Mesendoderm (in vitro differentiated cells): ENCODE data around the gene COL12A1. TPM values are rescaled to one million over a fixed set of nuclear protein-coding genes. Genes with fewer than 3 reads are reported as not detected.
A peak's percentile ranks its signal among the peaks of the same experiment; 100 is the strongest.

ENCODE experiments used
- DNase-seq: peaks from one replicate; pipeline ENCODE4 v3.0.0; 2013
- H2AK5ac ChIP-seq: 2 replicates; pipeline ENCODE4 v1.6.1; 2013; ENCODE audit warnings: low read length, inconsistent platforms
- H2BK120ac ChIP-seq: 2 replicates; pipeline ENCODE4 v1.6.1; 2013; ENCODE audit warnings: low read depth, mild to moderate bottlenecking, low read length, moderate library complexity, mixed read lengths
- H2BK15ac ChIP-seq: replicated peaks from 2 replicates; pipeline ENCODE4 v1.6.1; 2013; ENCODE audit warnings: low read depth, mild to moderate bottlenecking, moderate library complexity
- H2BK5ac ChIP-seq: 2 replicates; pipeline ENCODE4 v1.6.1; 2013; ENCODE audit warnings: low read length, inconsistent platforms
- H3K18ac ChIP-seq: 2 replicates; pipeline ENCODE4 v1.6.1; 2013; ENCODE audit warnings: mild to moderate bottlenecking, low read length, mixed read lengths
- H3K23ac ChIP-seq: one replicate; pipeline ENCODE4 v1.6.1; 2013; ENCODE audit warnings: low read length
- H3K27ac ChIP-seq: 2 replicates; pipeline ENCODE4 v1.5.1; 2013; ENCODE audit warnings: low read depth, mild to moderate bottlenecking, inconsistent platforms, low read length, moderate library complexity
- H3K27me3 ChIP-seq: 2 replicates; pipeline ENCODE4 v1.6.1; 2013; ENCODE audit warnings: low read length, control low read depth, mild to moderate bottlenecking, inconsistent platforms; ENCODE audit not compliant: insufficient read depth, poor library complexity
- H3K36me3 ChIP-seq: 2 replicates; pipeline ENCODE4 v1.6.1; 2013; ENCODE audit warnings: low read length, inconsistent platforms; ENCODE audit not compliant: control insufficient read depth, insufficient read depth
- H3K4ac ChIP-seq: one replicate; pipeline ENCODE4 v1.6.1; 2013; ENCODE audit warnings: low read depth, mild to moderate bottlenecking, low read length, moderate library complexity
- H3K4me1 ChIP-seq: 2 replicates; pipeline ENCODE4 v1.6.1; 2013; ENCODE audit warnings: low read depth, low read length, inconsistent platforms; ENCODE audit not compliant: control insufficient read depth
- H3K4me2 ChIP-seq: 2 replicates; pipeline ENCODE4 v1.6.1; 2013; ENCODE audit warnings: low read length
- H3K4me3 ChIP-seq: 2 replicates; pipeline ENCODE4 v1.5.1; 2013; ENCODE audit warnings: mild to moderate bottlenecking, low read length
- H3K56ac ChIP-seq: one replicate; pipeline ENCODE4 v1.6.1; 2013; ENCODE audit warnings: low read length
- H3K79me1 ChIP-seq: 2 replicates; pipeline ENCODE4 v1.6.1; 2013; ENCODE audit warnings: low read length, inconsistent platforms
- H3K79me2 ChIP-seq: 2 replicates; pipeline ENCODE4 v1.6.1; 2013; ENCODE audit warnings: mild to moderate bottlenecking, low read length; ENCODE audit not compliant: control insufficient read depth, insufficient read depth
- H3K9ac ChIP-seq: 2 replicates; pipeline ENCODE4 v1.6.1; 2013; ENCODE audit warnings: low read length, inconsistent platforms
- H4K5ac ChIP-seq: one replicate; pipeline ENCODE4 v1.6.1; 2013; ENCODE audit warnings: low read length
- H4K8ac ChIP-seq: one replicate; pipeline ENCODE4 v1.6.1; 2013; ENCODE audit warnings: low read depth, mild to moderate bottlenecking, control low read depth, low read length, moderate library complexity
- WGBS: extraction: QIAGEN DNeasy Blood & Tissue Kit; methylation state at CpG from one replicate; pipeline ENCODE4 v1.1.7; 2013; ENCODE audit warnings: low lambda C conversion rate, missing lambda C conversion rate; ENCODE audit not compliant: insufficient coverage; ENCODE audit errors: extremely low coverage; 5-methylcytosine and 5-hydroxymethylcytosine counted together
- polyA plus RNA-seq, 2 experiments: library from polyadenylated mRNA; stranded (reverse); fragments of 200-250 nt; gene quantifications; one replicate each; pipeline ENCODE4 v1.2.3, GENCODE V29; 2013

COL12A1 gene
- 0.74 TPM for polyA plus RNA-seq (2013, experiment 1 of 2)
- 0.64 TPM for polyA plus RNA-seq (2013, experiment 2 of 2)

DNA sequence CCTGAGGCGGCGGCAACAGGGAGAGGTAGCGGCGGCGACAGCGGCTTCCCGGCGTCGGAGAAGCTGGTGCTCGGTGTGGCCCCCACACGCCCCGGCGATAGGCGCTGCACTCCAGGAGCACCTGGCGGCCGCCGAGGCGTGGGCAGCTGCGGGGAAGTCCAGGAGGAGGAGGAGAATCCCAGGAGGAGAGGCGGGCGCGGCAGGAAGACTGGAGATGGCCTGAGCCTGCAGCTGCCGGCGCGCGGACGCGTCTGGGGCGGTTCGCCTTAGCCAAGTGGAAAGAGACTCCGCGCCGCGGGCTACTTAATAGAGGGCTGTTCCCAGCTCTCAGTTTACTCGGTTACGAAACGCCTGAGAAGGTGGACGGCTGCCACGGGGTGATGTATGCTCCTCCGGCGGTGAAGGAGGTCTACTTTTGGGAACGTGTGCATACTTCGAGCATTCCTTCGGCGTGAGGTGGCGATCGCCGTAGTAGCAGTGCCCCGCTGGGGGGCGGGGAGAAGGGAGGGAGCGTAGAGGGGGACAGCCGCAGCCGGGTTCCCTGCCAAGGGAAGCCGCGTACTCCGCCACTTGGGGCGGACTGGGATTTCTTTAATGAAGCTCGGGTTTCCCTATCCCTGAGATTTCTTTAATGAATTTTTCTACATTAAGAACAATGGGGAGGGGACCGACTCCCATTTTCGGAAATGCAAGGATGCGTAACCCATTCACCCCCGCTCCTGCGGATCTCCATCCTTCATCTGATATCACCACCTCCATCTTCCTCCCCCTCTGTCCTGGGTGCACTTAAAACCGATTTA is at the start of gene COL12A1:
Gene COL12A1, minus strand, starts transcription at position 278 of the 800 bp plus-strand sequence. CDS start 3,261 bp downstream, outside the sequence.
- Histone ChIP-seq H3K79me2 (no peaks in the 10 kb centered on the region), H2BK120ac (no peak within 1 kb of the TSS), H3K56ac (peak within 1 kb of the TSS; percentile 44), H2AK5ac (no peak within 1 kb of the TSS), H3K18ac (no peak within 1 kb of the TSS), H3K27me3 (peaks cover 46% of the 10 kb centered on the region), H3K79me1 (no peaks in the 10 kb centered on the region), H3K23ac (no peak within 1 kb of the TSS), H3K9ac (peak within 1 kb of the TSS; percentile 5), H3K27ac (no peak within 1 kb of the TSS), H2BK15ac (no peak within 1 kb of the TSS), H3K36me3 (no peaks in the 10 kb centered on the region), H4K5ac (no peak within 1 kb of the TSS), H4K8ac (no peak within 1 kb of the TSS), H3K4me1 (no peaks in the 10 kb centered on the region), H3K4me3 (peak within 1 kb of the TSS; percentile 48), H2BK5ac (no peak within 1 kb of the TSS), H3K4ac (no peak within 1 kb of the TSS), H3K4me2 (peak within 1 kb of the TSS; percentile 71)
- no CpG with 5 or more reads among the region's 64 CpGs for WGBS
- peak; percentile 82 for DNase-seq

DNA sequence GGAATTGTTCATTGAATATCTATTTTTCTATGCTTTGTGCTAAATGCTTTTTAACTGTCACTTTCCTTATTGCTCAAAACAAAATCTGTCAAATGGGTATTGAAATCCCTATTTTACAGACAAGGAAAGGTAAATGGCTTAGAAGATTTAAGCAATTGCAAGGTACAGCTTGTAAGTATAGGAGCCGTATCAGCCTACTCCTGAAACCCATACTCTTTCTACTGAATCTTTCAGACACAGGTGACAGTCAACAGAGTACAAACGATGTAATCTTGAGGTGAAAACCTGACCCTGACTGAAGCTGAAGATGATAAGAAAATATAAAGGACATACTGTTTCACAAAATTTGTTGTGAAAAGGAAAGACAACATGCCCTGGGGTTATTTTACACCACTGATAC is 44.7 kb upstream of the COL12A1 start:
- no CpG with 5 or more reads among the region's 2 CpGs for WGBS
- H3K18ac ChIP-seq: no peak overlapping the region

DNA sequence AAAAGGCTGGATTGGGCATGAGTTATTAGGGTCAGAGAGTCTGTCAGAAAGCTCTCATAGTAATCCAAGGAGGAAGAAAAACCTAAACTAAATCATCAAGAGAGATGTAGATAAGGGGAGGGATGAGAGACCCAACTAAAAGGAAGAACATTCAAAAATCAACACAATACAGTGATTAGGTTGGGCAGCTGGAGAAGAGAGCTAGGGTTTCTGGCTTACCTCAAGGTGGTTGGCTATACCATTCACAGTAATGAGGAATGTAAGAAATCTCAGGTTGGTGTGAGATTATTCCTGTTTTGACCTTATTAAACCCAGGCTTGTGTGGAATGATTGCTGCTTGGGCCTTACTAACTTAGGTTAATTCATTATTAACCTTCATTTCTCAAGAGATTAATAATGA is 44.0 kb upstream of the COL12A1 start:
- H2BK120ac ChIP-seq: no peak overlapping the region
- H3K56ac ChIP-seq: no peak overlapping the region
- H2BK15ac ChIP-seq: no peak overlapping the region
- H3K23ac ChIP-seq: no peak overlapping the region
- H3K4me3 ChIP-seq: no peak overlapping the region
- H4K8ac ChIP-seq: no peak overlapping the region
- no peak overlapping the region for H3K4ac ChIP-seq
- H3K9ac ChIP-seq: no peak overlapping the region
- H3K18ac ChIP-seq: no peak overlapping the region
- no peak overlapping the region for H3K4me2 ChIP-seq
- no peaks in the 10 kb centered on the region for H3K27me3 ChIP-seq
- no peaks in the 10 kb centered on the region for H3K4me1 ChIP-seq
- no peak for DNase-seq
- H3K79me1 ChIP-seq: no peaks in the 10 kb centered on the region
- no peaks in the 10 kb centered on the region for H3K79me2 ChIP-seq
- H2BK5ac ChIP-seq: no peak overlapping the region
- H3K27ac ChIP-seq: no peak overlapping the region
- no peak overlapping the region for H4K5ac ChIP-seq
- H2AK5ac ChIP-seq: no peak overlapping the region
- H3K36me3 ChIP-seq: no peaks in the 10 kb centered on the region

More for the DNA sequence above, 44.7 kb upstream of the COL12A1 start:
- Histone ChIP-seq H3K4me3 (no peak overlapping the region), H3K79me1 (no peaks in the 10 kb centered on the region), H2BK15ac (no peak overlapping the region), H2BK5ac (no peak overlapping the region), H2BK120ac (no peak overlapping the region), H3K4me2 (no peak overlapping the region), H3K27me3 (no peaks in the 10 kb centered on the region), H3K4ac (no peak overlapping the region), H3K56ac (no peak overlapping the region), H3K23ac (no peak overlapping the region), H2AK5ac (no peak overlapping the region), H3K27ac (no peak overlapping the region), H3K36me3 (no peaks in the 10 kb centered on the region), H4K5ac (no peak overlapping the region), H3K9ac (no peak overlapping the region), H3K79me2 (no peaks in the 10 kb centered on the region), H3K4me1 (no peaks in the 10 kb centered on the region), H4K8ac (no peak overlapping the region)
- no peak for DNase-seq

DNA sequence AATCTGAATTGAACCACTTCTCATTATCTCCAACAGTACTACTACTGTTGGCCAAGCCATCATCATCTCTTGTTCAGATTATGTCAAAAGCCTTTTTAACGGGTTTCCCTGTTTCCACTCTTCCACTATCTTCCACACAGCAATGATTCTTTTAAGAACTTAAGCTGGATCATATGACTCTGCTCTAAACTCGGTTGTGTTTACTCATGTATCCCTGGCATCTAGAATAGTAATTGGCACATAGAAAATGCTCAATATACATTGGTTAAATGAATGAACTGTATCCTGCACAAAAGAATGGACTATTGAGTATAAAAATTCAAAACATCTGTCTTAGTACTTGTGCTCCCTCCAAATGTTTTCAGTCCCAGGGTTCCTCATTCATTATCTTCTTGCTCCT is 40.5 kb upstream of the COL12A1 start:
- H3K27ac ChIP-seq: no peak overlapping the region
- no peak overlapping the region for H3K4me3 ChIP-seq
- no peak overlapping the region for H3K4ac ChIP-seq
- no peak overlapping the region for H3K23ac ChIP-seq
- no peak overlapping the region for H3K4me2 ChIP-seq
- H2BK5ac ChIP-seq: no peak overlapping the region
- no peaks in the 10 kb centered on the region for H3K4me1 ChIP-seq
- H4K5ac ChIP-seq: no peak overlapping the region
- no peaks in the 10 kb centered on the region for H3K27me3 ChIP-seq
- no peak overlapping the region for H2BK15ac ChIP-seq
- H3K18ac ChIP-seq: no peak overlapping the region
- H3K9ac ChIP-seq: no peak overlapping the region
- DNase-seq: no peak
- H2AK5ac ChIP-seq: no peak overlapping the region
- no peaks in the 10 kb centered on the region for H3K36me3 ChIP-seq
- WGBS: no CpG with 5 or more reads among the region's 2 CpGs
- H4K8ac ChIP-seq: no peak overlapping the region
- H2BK120ac ChIP-seq: no peak overlapping the region
- H3K56ac ChIP-seq: no peak overlapping the region
- peaks cover 12% of the 10 kb centered on the region for H3K79me2 ChIP-seq
- no peaks in the 10 kb centered on the region for H3K79me1 ChIP-seq

DNA sequence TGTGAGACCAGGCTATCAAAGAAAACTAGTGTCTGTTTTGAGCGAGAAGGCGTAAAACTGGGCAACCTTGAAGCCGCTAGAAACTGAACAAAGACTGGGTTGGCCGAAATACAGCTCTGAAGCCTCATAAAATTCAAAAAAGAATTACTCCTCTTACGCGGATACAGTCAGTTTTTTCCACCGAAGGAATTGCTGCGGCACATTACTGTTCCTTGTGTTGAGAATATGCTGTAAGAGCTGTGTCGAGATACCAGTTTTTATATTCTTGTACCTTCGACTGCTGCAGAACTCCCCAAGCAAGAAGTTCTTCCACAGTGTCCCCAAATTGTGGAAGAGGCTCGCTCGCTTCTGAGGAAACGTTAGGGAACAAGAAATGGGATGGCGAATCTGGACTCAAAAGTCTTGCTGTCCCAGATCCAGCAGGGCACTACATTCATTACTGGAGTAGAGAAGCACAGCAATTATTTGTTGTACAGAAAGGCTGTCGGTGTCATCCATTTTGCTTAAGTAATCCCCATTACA is 38.3 kb upstream of the COL12A1 start:
- Histone ChIP-seq H3K4me1 (no peaks in the 10 kb centered on the region), H2BK5ac (no peak overlapping the region), H3K27me3 (no peaks in the 10 kb centered on the region), H3K4me2 (peak overlapping the region; percentile 83), H3K27ac (no peak overlapping the region), H3K36me3 (peaks cover under 1% of the 10 kb centered on the region), H3K18ac (peak overlapping the region; percentile 78), H2AK5ac (no peak overlapping the region), H4K8ac (peak overlapping the region; percentile 43), H3K79me1 (no peaks in the 10 kb centered on the region), H3K79me2 (peaks cover 12% of the 10 kb centered on the region), H2BK15ac (no peak overlapping the region), H3K4me3 (peak overlapping the region; percentile 74), H4K5ac (peak overlapping the region; percentile 3), H3K56ac (peak overlapping the region; percentile 87), H3K23ac (no peak overlapping the region), H3K4ac (no peak overlapping the region), H2BK120ac (no peak overlapping the region), H3K9ac (peak overlapping the region; percentile 90)
- no CpG with 5 or more reads among the region's 15 CpGs for WGBS
- DNase-seq: no peak
